Suprapubic skin (tissue), 4 donors: ENCODE measurements around the gene SULF2. TPM values are rescaled to one million over a fixed set of nuclear protein-coding genes. Genes with fewer than 3 reads are reported as not detected.
"Not testable (repeated sequence)": the region's sequence is repeated elsewhere in the genome, so short reads cannot be mapped to it uniquely, and the experiment has no call there.

Experiments
- DNase-seq, 2 donors: peaks; one replicate each; pipeline ENCODE4 v3.0.0-alpha.2; 2019; ENCODE audit warnings: low spot score in 2 of 2
- H3K27ac ChIP-seq: fragments of 200-600 bp; sonication (generic); one replicate; pipeline ENCODE4 v1.5.1; 2019
- H3K27me3 ChIP-seq: fragments of 200-600 bp; sonication (generic); one replicate; pipeline ENCODE4 v1.5.1; 2019
- H3K36me3 ChIP-seq: fragments of 200-600 bp; sonication (generic); one replicate; pipeline ENCODE4 v1.5.1; 2019
- H3K4me1 ChIP-seq: fragments of 200-600 bp; sonication (generic); one replicate; pipeline ENCODE4 v1.5.1; 2019
- H3K4me3 ChIP-seq: fragments of 200-600 bp; sonication (generic); one replicate; pipeline ENCODE4 v1.5.1; 2019; ENCODE audit warnings: mild to moderate bottlenecking
- H3K9me3 ChIP-seq: fragments of 200-600 bp; sonication (generic); one replicate; pipeline ENCODE4 v1.5.1; 2019
- CTCF ChIP-seq, 2 donors: fragments of 200-600 bp in 1 of 2; fragments of 450-650 bp in 1 of 2; sonication (generic) in 1 of 2; IDR thresholded peaks; one replicate each; pipeline ENCODE4 v1.5.1; 2016 to 2019; ENCODE audit warnings: antibody characterized with exemption in 2 of 2, mild to moderate bottlenecking in 1 of 2, moderate library complexity in 1 of 2
- EP300 ChIP-seq: sonication (generic); formaldehyde crosslinking; IDR thresholded peaks from one replicate; pipeline ENCODE4 v1.6.1; 2017; ENCODE audit warnings: antibody characterized with exemption
- POLR2A ChIP-seq, 2 donors: fragments of 450-650 bp; IDR thresholded peaks; one replicate each; pipeline ENCODE4 v1.6.1; 2017; ENCODE audit warnings: antibody characterized with exemption in 2 of 2, mild to moderate bottlenecking in 2 of 2, moderate library complexity in 2 of 2
- POLR2AphosphoS5 ChIP-seq, 3 donors: sonication (generic); formaldehyde crosslinking; IDR thresholded peaks; one replicate each; pipeline ENCODE4 v1.6.1; 2017; ENCODE audit warnings: antibody characterized with exemption in 3 of 3
- WGBS: methylation state at CpG from one replicate; pipeline ENCODE4 v1.1.5; 2018; 5-methylcytosine and 5-hydroxymethylcytosine counted together
- total RNA-seq, 4 donors: library from RNA; depleted of rRNA; stranded (reverse); fragments of >200 nt; gene quantifications; one replicate each; pipeline ENCODE4 v1.1.0, GENCODE V29; 2016

The SULF2 gene
- 10 to 100 TPM; 28.4 to 95.4 (median 57.5) TPM for total RNA-seq

DNA sequence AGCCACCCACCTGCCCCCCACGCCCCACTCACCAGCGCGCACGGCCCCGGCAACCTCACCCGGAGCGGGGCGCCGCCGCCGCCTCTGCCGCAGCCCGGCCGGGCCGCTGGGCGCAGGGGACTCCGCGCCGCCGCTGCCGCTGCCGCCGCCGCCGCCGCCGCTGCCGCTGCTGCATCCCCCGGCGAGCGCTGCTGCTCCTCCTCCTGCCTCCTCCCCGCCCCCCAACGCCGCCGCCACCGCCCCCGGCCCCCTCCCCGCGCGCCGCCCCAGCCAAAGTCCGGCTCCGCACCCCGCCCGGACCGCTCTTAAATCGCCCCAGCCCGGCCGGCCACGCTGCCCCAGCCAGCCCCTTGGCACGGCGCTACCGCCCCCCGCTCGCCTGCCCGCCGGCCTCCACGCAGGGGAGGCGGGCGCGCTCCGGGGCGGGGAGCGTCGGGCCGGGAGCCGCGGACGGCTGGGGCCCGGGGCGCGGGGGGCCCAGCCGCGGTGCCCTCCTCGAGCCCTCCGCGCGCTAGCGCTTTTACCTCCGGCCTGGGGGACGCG, at the start of gene SULF2:
Gene SULF2 (minus strand): TSS at position 171 of the 543 bp plus-strand sequence. CDS start 28,118 bp downstream, outside the sequence.
- WGBS, result 0% methylated on average over 2 of the region's 82 CpGs
- Histone ChIP-seq H3K27ac (peak within 1 kb of the TSS; percentile 83), H3K4me3 (peak within 1 kb of the TSS; percentile 77), H3K36me3 (no peaks in the 10 kb centered on the region), H3K9me3 (no peaks in the 10 kb centered on the region), H3K4me1 (peaks cover 50% of the 10 kb centered on the region), H3K27me3 (no peaks in the 10 kb centered on the region)
- no peak for DNase-seq
- no peak for TF ChIP-seq EP300
- no peak for TF ChIP-seq POLR2A (IDR thresholded peaks at IDR 0.05)
- TF ChIP-seq CTCF (IDR thresholded peaks at IDR 0.05), result no peak
- no peak for TF ChIP-seq POLR2AphosphoS5 (IDR thresholded peaks at IDR 0.05)

GRCh38 chr20:47831675-47832074, 46.4 kb upstream of the SULF2 start:
- DNase-seq, H3K9me3 ChIP-seq, H3K27ac ChIP-seq, H3K4me3 ChIP-seq, H3K4me1 ChIP-seq, H3K36me3 ChIP-seq, H3K27me3 ChIP-seq: not testable (repeated sequence)
- WGBS, result no CpG with 5 or more reads among the region's 7 CpGs

DNA sequence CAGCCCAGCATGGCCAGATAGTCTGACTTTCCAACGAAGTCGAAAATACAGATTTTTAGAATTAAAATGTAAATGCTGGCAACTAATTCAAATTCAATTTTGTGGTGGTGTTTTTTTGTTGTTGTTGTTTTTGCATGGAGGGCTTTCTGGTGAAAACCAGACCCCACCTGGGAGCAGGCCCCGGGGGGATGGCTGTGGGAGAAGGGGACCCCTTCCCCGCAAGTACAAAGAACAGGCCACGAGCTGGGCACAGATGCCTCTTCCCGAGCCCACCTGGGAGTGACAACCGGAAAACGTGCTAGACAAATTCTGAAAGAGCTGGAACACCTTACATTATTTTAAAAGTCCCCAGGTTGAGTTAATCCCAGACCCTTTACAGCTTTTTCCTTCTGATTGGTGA, 41.4 kb upstream of the SULF2 start:
- 89% methylated on average over 8 of the region's 8 CpGs for WGBS
- H3K4me3 ChIP-seq, H3K36me3 ChIP-seq, H3K4me1 ChIP-seq, H3K27ac ChIP-seq, H3K27me3 ChIP-seq, H3K9me3 ChIP-seq: not testable (repeated sequence)
- DNase-seq, result peak in 1 of 2 donors; percentile 15

DNA sequence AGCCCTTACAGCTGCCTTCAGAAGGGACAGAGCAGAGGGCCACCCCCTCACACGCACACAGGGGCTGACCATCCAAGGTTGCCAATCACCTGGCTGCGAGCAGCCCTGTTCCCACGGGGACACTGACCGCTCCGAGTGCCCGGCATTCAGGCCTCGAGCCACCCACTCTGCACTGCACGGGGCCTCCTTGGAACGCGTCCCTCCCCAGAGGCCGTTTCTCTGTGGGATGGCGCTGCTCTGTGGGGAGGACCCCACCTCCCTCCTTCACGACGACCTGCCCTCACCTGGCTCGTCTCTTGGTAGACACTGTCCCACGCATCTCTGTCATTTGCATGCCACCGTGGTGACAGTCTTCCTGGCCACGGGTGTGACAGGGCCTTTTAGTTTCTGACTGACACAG, 40.7 kb upstream of the SULF2 start:
- not testable (repeated sequence) for H3K36me3 ChIP-seq, H3K4me1 ChIP-seq, H3K27me3 ChIP-seq, H3K27ac ChIP-seq, H3K9me3 ChIP-seq, H3K4me3 ChIP-seq
- DNase-seq, result peak in 1 of 2 donors; percentile 31
- WGBS, result 82% methylated on average over 15 of the region's 18 CpGs

GRCh38 chr20:47825011-47825762, 39.9 kb upstream of the SULF2 start:
- H3K4me3 ChIP-seq, result no peak overlapping the region
- no peak for TF ChIP-seq POLR2A (IDR thresholded peaks at IDR 0.05)
- TF ChIP-seq CTCF (IDR thresholded peaks at IDR 0.05), result no peak
- no peak for TF ChIP-seq EP300
- TF ChIP-seq POLR2AphosphoS5 (IDR thresholded peaks at IDR 0.05), result no peak
- peaks cover 3% of the 10 kb centered on the region for H3K4me1 ChIP-seq
- H3K27ac ChIP-seq, result no peak overlapping the region
- H3K9me3 ChIP-seq, result no peaks in the 10 kb centered on the region
- H3K27me3 ChIP-seq, result peaks cover 8% of the 10 kb centered on the region
- 88% methylated on average over 12 of the region's 12 CpGs for WGBS
- peak in 1 of 2 donors; percentile 29 for DNase-seq
- no peaks in the 10 kb centered on the region for H3K36me3 ChIP-seq

DNA sequence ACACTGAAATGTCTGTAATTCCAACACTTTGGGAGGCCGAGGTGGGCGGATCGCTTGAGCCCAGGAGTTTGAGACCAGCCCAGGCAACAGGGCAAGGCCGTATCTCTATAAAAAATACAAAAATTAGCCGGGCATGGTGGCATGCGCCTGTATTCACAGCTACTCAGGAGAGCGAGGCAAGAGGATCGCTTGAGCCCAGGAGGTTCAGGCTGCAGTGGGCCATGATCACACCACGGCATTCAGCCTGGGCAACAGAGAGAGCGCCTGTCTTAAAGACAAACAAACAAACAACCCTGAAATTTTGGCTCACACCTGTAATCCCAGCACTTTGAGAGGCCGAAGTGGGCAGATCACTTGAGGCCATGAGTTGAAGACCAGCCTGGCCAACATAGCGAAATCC, 38.7 kb upstream of the SULF2 start:
- H3K4me1 ChIP-seq, result not testable (repeated sequence)
- WGBS, result 92% methylated on average over 12 of the region's 12 CpGs
- DNase-seq, result peak in 1 of 2 donors; percentile 11

DNA sequence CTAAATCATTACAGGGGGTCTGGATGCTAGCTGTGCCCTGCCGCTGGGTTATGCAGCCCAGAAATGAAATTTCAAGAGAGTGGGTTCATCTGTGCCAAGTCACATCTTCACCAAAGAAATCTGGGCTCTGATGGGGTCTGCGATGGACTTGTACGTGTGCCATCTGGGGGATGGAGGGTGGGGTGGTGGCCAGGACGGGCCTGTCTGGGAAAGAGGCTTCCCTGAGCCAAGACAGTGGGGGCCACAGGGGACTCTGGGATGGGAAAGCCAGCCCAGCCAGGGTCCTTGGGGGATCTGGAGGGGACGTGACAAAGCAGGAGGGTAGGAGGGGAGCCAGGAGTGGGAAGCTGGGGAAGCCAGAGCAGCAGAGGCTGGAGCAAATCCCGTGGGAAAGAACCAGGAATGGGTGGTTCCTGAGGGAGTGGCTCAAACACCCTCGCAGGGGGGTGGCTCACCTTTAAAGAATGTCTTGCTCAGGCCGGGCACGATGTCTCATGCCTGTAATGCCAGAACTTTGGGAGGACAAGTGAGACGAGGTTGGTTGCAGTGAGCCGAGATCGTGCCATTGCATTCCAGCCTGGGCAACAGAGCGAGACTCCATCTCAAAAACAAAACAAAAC, 36.3 kb upstream of the SULF2 start:
- 63% methylated on average over 13 of the region's 13 CpGs for WGBS
- H3K27me3 ChIP-seq, result peaks cover 14% of the 10 kb centered on the region
- no peak overlapping the region for H3K27ac ChIP-seq
- no peak for DNase-seq
- H3K36me3 ChIP-seq, result no peaks in the 10 kb centered on the region
- H3K4me3 ChIP-seq, result no peak overlapping the region
- TF ChIP-seq CTCF (IDR thresholded peaks at IDR 0.05) (no peak), EP300 (no peak), POLR2AphosphoS5 (IDR thresholded peaks at IDR 0.05) (no peak), POLR2A (IDR thresholded peaks at IDR 0.05) (no peak)
- peaks cover 3% of the 10 kb centered on the region for H3K4me1 ChIP-seq
- no peaks in the 10 kb centered on the region for H3K9me3 ChIP-seq

More for the DNA sequence above, 38.7 kb upstream of the SULF2 start:
- H3K27me3 ChIP-seq, H3K9me3 ChIP-seq, H3K4me3 ChIP-seq, H3K27ac ChIP-seq, H3K36me3 ChIP-seq: not testable (repeated sequence)
